Natural killer cell (primary cell): Measurements from ENCODE around the gene MTCP1. TPM values are rescaled to one million over a fixed set of nuclear protein-coding genes. Genes with fewer than 3 reads are reported as not detected.

Source experiments
- ATAC-seq, 3 donors: fragments of 150-1000 bp in 2 of 3; fragments of 200-7000 bp in 1 of 3; cut with Tn5 transposase; 1 replicate in 1 of 3; 2 replicates in 2 of 3; pipeline ENCODE4 v1.10.0; 2021; ENCODE audit warnings: mild to moderate bottlenecking in 2 of 3, moderate library complexity in 2 of 3
- DNase-seq, 2 donors: peaks; one replicate each; pipeline versions ENCODE4 v3.0.0 to v3.0.0-alpha.2; 2013 to 2021; ENCODE audit warnings: mixed read lengths in 1 of 2
- H3K27ac ChIP-seq: one replicate; pipeline ENCODE4 v1.5.1; 2013; ENCODE audit warnings: mild to moderate bottlenecking, low read length
- H3K27me3 ChIP-seq: one replicate; pipeline ENCODE4 v1.6.1; 2013; ENCODE audit warnings: low read length; ENCODE audit not compliant: control insufficient read depth, insufficient read depth
- H3K36me3 ChIP-seq: one replicate; pipeline ENCODE4 v1.6.1; 2013; ENCODE audit warnings: low read length; ENCODE audit not compliant: control insufficient read depth, insufficient read depth
- H3K4me1 ChIP-seq: one replicate; pipeline ENCODE4 v1.6.1; 2013; ENCODE audit warnings: low read length; ENCODE audit not compliant: control insufficient read depth, insufficient read depth
- H3K4me3 ChIP-seq: one replicate; pipeline ENCODE4 v1.5.1; 2013; ENCODE audit warnings: low read length
- H3K9me3 ChIP-seq: one replicate; pipeline ENCODE4 v1.6.1; 2013; ENCODE audit warnings: low read length; ENCODE audit not compliant: control insufficient read depth, insufficient read depth
- H3K27ac Mint-ChIP-seq, 2 donors: one replicate each; pipeline ENCODE4 v1.8.0; 2022; ENCODE audit warnings: mild to moderate bottlenecking in 2 of 2, mixed read lengths in 2 of 2, moderate library complexity in 1 of 2
- H3K27me3 Mint-ChIP-seq, 2 donors: one replicate each; pipeline ENCODE4 v1.8.0; 2022; ENCODE audit warnings: low read depth in 2 of 2, mixed read lengths in 2 of 2
- H3K36me3 Mint-ChIP-seq: one replicate; pipeline ENCODE4 v1.8.0; 2022; ENCODE audit warnings: mixed read lengths
- H3K4me1 Mint-ChIP-seq, 2 donors: one replicate each; pipeline ENCODE4 v1.8.0; 2022; ENCODE audit warnings: mixed read lengths in 2 of 2
- H3K4me3 Mint-ChIP-seq: one replicate; pipeline ENCODE4 v1.8.0; 2022; ENCODE audit warnings: mild to moderate bottlenecking, moderate library complexity, mixed read lengths
- H3K9me3 Mint-ChIP-seq, 2 donors: one replicate each; pipeline ENCODE4 v1.8.0; 2022; ENCODE audit warnings: mixed read lengths in 2 of 2
- WGBS: methylation state at CpG from one replicate; pipeline ENCODE4 v1.1.7; 2013; ENCODE audit warnings: missing lambda C conversion rate; ENCODE audit not compliant: insufficient coverage; 5-methylcytosine and 5-hydroxymethylcytosine counted together
- intact Hi-C: fragments of 100-400 bp; cut with micrococcal nuclease; formaldehyde crosslinking; loops from one replicate; pipeline ENCODE4 v1.14.2; 2022
- total RNA-seq, 4 donors: library from RNA; stranded (reverse); fragments of 120-200 nt in 1 of 4; gene quantifications; one replicate each; pipeline versions ENCODE4 v1.2.3 to v1.2.4, GENCODE V29; 2013 to 2022
- TF ChIP-seq, protein P1 (sequence below): fragments of 200-600 bp; IDR thresholded peaks from one replicate; pipeline ENCODE4 v1.8.0; 2022; ENCODE audit warnings: antibody characterized with exemption

MTCP1 gene
- total RNA-seq, 3 donors from 2014 or later (not counting 1 experiment from before 2014, with no cell fraction given): 12.1 to 17.3 (median 14.0) TPM

DNA sequence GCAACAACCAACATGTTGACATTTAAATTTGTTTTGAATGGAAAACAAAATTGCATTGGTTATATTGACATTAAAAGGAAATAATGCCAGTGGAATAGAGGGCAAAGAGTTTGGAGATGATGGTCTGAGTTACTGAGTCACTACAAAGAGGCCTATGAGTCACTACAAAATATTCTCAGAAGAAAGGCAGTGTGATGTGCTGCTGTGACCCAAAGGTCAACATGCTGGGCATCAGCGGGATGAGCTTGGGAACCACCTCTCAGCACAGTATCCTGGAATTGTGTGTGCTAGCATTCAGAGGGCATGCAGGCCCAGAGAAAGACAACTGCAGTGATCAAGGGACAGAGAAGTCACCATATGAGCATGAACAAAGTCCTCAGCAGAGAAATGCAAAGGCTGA lies 2.8 kb downstream of the MTCP1 start:
- ATAC-seq: no peak
- Mint-ChIP-seq H3K9me3 (no peaks in the 10 kb centered on the region), H3K27me3 (no peaks in the 10 kb centered on the region), H3K4me1 (peaks cover 12 to 18% of the 10 kb centered on the region in 2 donors), H3K27ac (no peak overlapping the region), H3K36me3 (no peaks in the 10 kb centered on the region), H3K4me3 (no peak overlapping the region)
- 91% methylated on average over 1 of the region's 1 CpG for WGBS
- Histone ChIP-seq H3K9me3 (no peaks in the 10 kb centered on the region), H3K4me1 (peaks cover 21% of the 10 kb centered on the region), H3K27ac (no peak overlapping the region), H3K36me3 (no peaks in the 10 kb centered on the region), H3K4me3 (no peak overlapping the region), H3K27me3 (no peaks in the 10 kb centered on the region)
- TF ChIP-seq, protein P1, sequence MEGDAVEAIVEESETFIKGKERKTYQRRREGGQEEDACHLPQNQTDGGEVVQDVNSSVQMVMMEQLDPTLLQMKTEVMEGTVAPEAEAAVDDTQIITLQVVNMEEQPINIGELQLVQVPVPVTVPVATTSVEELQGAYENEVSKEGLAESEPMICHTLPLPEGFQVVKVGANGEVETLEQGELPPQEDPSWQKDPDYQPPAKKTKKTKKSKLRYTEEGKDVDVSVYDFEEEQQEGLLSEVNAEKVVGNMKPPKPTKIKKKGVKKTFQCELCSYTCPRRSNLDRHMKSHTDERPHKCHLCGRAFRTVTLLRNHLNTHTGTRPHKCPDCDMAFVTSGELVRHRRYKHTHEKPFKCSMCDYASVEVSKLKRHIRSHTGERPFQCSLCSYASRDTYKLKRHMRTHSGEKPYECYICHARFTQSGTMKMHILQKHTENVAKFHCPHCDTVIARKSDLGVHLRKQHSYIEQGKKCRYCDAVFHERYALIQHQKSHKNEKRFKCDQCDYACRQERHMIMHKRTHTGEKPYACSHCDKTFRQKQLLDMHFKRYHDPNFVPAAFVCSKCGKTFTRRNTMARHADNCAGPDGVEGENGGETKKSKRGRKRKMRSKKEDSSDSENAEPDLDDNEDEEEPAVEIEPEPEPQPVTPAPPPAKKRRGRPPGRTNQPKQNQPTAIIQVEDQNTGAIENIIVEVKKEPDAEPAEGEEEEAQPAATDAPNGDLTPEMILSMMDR: no peak
- DNase-seq: no peak
- intact Hi-C loops: no loop called here

DNA sequence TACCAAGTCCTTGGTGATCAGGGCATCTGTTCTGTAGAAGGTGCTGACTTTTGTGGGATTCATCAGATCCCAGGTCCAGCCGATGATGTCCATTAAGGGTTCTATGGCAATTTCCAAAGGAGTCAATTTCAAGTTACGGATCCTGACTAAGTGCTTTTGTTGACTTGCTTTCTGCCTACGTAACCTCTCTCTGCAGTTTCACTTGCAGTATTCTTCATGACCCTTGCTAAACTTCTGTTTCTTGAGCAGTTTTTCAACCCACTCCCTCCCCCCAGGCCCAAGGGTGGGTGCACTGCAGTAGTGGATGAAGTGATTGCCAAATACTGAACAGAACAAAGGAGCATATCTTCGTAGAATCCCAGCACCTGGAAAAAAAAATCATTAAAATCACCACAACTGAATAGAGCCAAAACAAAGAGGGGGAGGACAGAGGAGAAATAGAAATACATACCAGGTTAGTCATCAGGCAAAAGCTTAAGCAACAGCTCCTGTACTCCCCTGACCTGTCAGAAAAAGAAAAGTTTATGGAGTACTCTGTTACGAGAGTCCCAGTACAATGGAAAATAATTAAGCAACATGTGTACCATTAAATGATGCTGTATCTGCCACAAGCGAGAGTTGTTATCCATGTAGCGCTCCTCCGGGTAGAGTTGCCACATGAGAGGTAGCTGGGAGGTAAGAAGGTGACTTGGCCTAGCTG lies 5.8 kb downstream of the MTCP1 start:
- Mint-ChIP-seq H3K4me3 (no peak overlapping the region), H3K4me1 (peaks cover 11 to 12% of the 10 kb centered on the region in 2 donors), H3K27ac (no peak overlapping the region), H3K27me3 (no peaks in the 10 kb centered on the region), H3K36me3 (no peaks in the 10 kb centered on the region), H3K9me3 (no peaks in the 10 kb centered on the region)
- no peaks in the 10 kb centered on the region for H3K27me3 ChIP-seq
- no peak overlapping the region for H3K27ac ChIP-seq
- no peak overlapping the region for H3K4me3 ChIP-seq
- TF ChIP-seq, protein P1: no peak
- 96% methylated on average over 7 of the region's 8 CpGs for WGBS
- ATAC-seq (no peak), DNase-seq (no peak)
- intact Hi-C loops: no loop called here
- peaks cover 8% of the 10 kb centered on the region for H3K4me1 ChIP-seq
- no peaks in the 10 kb centered on the region for H3K9me3 ChIP-seq
- H3K36me3 ChIP-seq: peaks cover 7% of the 10 kb centered on the region

DNA sequence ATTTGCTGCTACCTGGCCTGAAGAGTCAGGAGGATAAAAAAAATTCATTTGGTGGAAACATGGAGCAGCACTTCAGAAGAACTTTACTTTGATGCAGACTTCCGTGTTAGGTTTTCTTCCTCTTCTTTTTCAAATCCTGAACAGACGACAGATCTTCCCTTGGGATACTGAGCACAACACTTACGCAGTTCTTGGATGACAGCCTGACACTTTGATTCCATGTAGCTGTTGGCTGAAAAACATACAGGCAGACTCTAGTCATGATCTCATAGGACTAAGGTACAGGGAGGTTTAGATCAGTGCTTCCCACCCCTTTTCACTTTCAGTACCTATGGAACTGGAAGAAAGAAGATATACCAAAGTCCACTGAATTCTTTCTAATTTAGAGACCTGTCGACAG lies 9.2 kb downstream of the MTCP1 start:
- TF ChIP-seq, protein P1: no peak
- H3K4me1 Mint-ChIP-seq: peaks cover 5 to 10% of the 10 kb centered on the region in 2 donors
- intact Hi-C loops: no loop called here
- Histone ChIP-seq H3K27ac (no peak overlapping the region), H3K36me3 (peaks cover 7% of the 10 kb centered on the region), H3K4me1 (peaks cover 11% of the 10 kb centered on the region), H3K9me3 (no peaks in the 10 kb centered on the region), H3K27me3 (no peaks in the 10 kb centered on the region), H3K4me3 (no peak overlapping the region)
- no peak overlapping the region for H3K4me3 Mint-ChIP-seq
- DNase-seq (no peak), ATAC-seq (no peak)
- no peaks in the 10 kb centered on the region for H3K9me3 Mint-ChIP-seq
- no peaks in the 10 kb centered on the region for H3K36me3 Mint-ChIP-seq
- 92% methylated on average over 3 of the region's 4 CpGs for WGBS
- H3K27ac Mint-ChIP-seq: no peak overlapping the region
- H3K27me3 Mint-ChIP-seq: no peaks in the 10 kb centered on the region
